Measurements from ENCODE around the gene FAM72C.
"Not testable (repeated sequence)": the region's sequence is repeated elsewhere in the genome, so short reads cannot be mapped to it uniquely, and the experiment has no call there.

DNA sequence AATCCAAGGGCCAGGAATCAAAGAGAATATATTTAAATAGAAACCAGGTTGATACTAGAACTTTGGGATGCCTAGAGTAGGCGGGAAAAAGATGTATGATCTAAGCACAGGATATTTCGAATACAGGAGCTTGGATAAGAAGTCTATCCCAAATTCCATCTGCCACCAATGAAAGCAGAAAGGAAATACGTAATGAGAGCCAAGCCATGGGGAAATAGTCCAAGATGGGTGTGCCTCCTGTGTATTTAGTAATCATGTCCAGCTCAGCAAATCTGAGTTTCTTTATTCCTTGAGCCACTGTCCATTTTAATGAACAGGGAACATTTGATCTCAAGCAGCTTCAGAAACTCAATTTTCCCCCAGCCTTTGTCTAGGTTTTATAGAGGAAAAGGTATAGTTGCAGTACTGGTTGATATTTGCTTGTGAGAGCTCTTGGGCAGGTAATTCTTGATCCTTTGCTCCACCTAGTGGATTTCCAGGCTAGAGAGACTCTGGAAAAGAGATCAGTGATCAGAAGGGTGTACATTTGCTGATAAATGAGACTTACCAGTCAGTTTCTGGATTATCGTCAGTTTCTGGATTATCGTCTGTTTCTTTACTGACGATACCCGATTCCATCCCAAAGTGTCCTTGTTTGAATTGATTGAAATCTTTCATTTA, 28.3 kb downstream of the FAM72C start:
- TF ChIP-seq FOXK2 (IDR thresholded peaks at IDR 0.05); FOXM1 (IDR thresholded peaks at IDR 0.05; ENCODE audit: borderline replicate concordance); LEF1 (IDR thresholded peaks at IDR 0.05; ENCODE audit: borderline replicate concordance); SUZ12 (IDR thresholded peaks at IDR 0.05); ELF4 (IDR thresholded peaks at IDR 0.05); HDGF (IDR thresholded peaks at IDR 0.05; ENCODE audit: borderline replicate concordance); SP1 (IDR thresholded peaks at IDR 0.05); NFRKB (IDR thresholded peaks at IDR 0.05); L3MBTL2 (conservative IDR thresholded peaks at IDR 0.05); TARDBP (IDR thresholded peaks at IDR 0.05); ZNF384 (IDR thresholded peaks at IDR 0.05); ARNT (IDR thresholded peaks at IDR 0.05); FOXA1 (IDR thresholded peaks at IDR 0.05): not testable (repeated sequence)
- TF ChIP-seq, protein P1, sequence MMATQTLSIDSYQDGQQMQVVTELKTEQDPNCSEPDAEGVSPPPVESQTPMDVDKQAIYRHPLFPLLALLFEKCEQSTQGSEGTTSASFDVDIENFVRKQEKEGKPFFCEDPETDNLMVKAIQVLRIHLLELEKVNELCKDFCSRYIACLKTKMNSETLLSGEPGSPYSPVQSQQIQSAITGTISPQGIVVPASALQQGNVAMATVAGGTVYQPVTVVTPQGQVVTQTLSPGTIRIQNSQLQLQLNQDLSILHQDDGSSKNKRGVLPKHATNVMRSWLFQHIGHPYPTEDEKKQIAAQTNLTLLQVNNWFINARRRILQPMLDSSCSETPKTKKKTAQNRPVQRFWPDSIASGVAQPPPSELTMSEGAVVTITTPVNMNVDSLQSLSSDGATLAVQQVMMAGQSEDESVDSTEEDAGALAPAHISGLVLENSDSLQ (IDR thresholded peaks at IDR 0.05): not testable (repeated sequence)
